ENCODE measurements around the gene NECTIN4.

NECTIN4 gene

DNA sequence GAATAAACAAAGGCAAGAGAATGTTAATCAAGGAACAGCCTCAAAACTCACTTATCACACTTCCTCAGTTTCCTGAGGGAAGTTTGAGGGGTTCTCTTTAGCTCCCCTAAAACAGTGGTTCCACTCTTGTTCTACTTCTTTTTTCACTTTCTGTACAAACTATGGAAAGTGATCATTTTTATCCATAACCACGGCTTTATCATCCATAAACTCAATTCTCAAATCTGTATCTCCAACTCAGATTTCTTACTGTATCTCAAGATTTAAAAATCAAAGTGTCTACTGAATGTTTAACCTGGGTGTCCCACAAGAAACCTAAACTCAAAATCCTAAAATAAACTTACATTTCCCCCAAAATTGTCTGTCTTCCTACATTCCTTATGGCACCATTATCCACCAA lies 24.6 kb upstream of the NECTIN4 start:
- peak overlapping the region; percentile 57; the same call in 1 of the 2 replicates for H3K27ac ChIP-seq
- TF ChIP-seq, protein P1, sequence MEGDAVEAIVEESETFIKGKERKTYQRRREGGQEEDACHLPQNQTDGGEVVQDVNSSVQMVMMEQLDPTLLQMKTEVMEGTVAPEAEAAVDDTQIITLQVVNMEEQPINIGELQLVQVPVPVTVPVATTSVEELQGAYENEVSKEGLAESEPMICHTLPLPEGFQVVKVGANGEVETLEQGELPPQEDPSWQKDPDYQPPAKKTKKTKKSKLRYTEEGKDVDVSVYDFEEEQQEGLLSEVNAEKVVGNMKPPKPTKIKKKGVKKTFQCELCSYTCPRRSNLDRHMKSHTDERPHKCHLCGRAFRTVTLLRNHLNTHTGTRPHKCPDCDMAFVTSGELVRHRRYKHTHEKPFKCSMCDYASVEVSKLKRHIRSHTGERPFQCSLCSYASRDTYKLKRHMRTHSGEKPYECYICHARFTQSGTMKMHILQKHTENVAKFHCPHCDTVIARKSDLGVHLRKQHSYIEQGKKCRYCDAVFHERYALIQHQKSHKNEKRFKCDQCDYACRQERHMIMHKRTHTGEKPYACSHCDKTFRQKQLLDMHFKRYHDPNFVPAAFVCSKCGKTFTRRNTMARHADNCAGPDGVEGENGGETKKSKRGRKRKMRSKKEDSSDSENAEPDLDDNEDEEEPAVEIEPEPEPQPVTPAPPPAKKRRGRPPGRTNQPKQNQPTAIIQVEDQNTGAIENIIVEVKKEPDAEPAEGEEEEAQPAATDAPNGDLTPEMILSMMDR (conservative IDR thresholded peaks at IDR 0.05; ENCODE audit: low read depth) = no peak
- POLR2A ChIA-PET (ENCODE audit: low non-redundant PET) = no interaction called here
- CTCF ChIA-PET = no interaction called here
- no peak for DNase-seq (ENCODE audit: low spot score)

DNA sequence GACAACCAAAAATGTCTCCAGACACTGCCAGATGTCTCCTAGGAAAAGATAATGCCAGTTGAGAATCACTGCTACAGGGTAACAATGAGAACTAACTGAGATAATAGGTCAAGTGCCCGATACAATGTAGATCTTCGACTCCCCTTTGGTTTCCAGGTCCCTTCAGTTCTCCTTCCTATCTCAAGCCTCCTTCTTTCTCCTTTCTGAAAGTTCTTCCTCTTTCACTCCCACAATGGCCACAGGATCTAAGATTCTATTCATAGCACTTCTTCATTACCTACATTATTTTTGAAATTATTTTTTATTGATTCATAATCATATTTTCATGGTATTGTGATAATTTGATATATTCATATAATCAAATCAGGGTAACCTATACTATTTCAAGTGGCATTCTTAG lies 22.2 kb upstream of the NECTIN4 start:
- POLR2A ChIA-PET (ENCODE audit: low non-redundant PET) = no interaction called here
- H3K27ac ChIP-seq = no peak overlapping the region
- CTCF ChIA-PET = no interaction called here
- DNase-seq (ENCODE audit: low spot score) = no peak
- TF ChIP-seq, protein P1 (conservative IDR thresholded peaks at IDR 0.05; ENCODE audit: low read depth) = no peak

DNA sequence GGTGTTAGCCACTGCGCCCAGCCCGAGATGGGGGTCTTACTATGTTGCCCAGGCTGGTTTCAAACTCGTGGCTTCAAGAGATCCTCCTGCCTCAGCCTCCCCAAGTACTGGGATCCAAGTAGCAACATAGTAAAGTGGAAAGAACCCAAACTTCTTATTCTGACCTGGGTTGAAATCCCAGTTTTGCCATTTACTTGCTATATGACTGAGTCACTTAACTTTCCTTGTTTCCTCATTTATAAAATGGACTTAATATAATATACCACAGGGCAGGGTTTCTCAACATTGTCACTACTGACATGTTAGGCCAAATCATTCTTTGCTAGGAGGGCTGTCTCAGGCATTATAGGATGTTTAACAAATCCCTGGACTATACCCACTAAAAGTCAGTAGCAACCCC lies 21.8 kb upstream of the NECTIN4 start:
- TF ChIP-seq, protein P1 (conservative IDR thresholded peaks at IDR 0.05; ENCODE audit: low read depth) = no peak
- no peak overlapping the region for H3K27ac ChIP-seq
- ChIA-PET CTCF (no interaction called here), POLR2A (ENCODE audit: low non-redundant PET) (no interaction called here)
- DNase-seq (ENCODE audit: low spot score) = no peak

DNA sequence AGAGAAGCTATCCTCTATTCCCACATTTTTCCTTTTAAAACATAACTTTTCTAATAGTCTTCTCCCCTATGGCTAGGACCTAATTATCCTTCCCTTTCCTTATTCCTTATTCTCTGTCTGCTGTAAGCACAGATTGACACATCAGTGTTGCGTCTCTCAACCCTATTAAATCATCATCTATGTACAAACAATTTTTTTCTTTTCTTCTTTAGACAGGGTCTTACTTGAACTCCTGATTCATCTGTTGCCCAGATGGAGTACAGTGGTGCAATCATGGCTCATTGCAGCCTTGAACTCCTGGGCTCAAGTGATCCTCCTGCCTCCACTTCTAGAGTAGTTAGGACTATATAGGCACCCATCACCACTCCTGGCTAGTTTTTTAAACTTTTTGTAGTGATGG lies 17.1 kb upstream of the NECTIN4 start:
- ChIA-PET POLR2A (ENCODE audit: low non-redundant PET) (no interaction called here), CTCF (no interaction called here)
- no peak for DNase-seq (ENCODE audit: low spot score)
- TF ChIP-seq, protein P1 (conservative IDR thresholded peaks at IDR 0.05; ENCODE audit: low read depth) = no peak
- no peak overlapping the region for H3K27ac ChIP-seq

DNA sequence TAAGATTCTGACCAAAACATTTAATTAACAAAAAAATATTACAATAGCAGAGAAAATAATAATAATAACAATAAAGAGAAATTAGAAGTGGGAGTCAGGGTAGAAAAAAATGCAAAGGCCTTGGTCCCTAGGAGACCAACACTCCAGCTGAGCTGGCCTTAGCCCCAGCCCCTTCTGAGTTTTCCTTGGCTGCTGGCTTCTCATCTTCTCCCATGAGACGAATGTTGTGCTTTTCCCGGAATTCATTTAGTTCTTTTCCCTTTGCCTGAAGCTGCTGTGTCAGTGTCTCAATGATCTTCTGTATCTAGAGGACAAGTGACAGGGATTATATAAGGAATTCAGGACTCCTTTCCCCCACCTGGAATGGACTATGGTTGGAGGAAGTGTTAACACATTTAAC lies 11.2 kb upstream of the NECTIN4 start:
- ChIA-PET CTCF (interaction anchor here (0.6 to 1.1 kb wide), 3 partner anchors 29 to 881 kb away, joined by 3 to 5 read pairs (median 4); no protein-coding TSS in a partner anchor), POLR2A (ENCODE audit: low non-redundant PET) (interaction anchor here (0.6 kb wide), 1 partner anchor 113 kb away, joined by 4 read pairs; no protein-coding TSS in a partner anchor)
- no peak for DNase-seq (ENCODE audit: low spot score)
- H3K27ac ChIP-seq = no peak overlapping the region
- TF ChIP-seq, protein P1 (conservative IDR thresholded peaks at IDR 0.05; ENCODE audit: low read depth) = no peak

DNA sequence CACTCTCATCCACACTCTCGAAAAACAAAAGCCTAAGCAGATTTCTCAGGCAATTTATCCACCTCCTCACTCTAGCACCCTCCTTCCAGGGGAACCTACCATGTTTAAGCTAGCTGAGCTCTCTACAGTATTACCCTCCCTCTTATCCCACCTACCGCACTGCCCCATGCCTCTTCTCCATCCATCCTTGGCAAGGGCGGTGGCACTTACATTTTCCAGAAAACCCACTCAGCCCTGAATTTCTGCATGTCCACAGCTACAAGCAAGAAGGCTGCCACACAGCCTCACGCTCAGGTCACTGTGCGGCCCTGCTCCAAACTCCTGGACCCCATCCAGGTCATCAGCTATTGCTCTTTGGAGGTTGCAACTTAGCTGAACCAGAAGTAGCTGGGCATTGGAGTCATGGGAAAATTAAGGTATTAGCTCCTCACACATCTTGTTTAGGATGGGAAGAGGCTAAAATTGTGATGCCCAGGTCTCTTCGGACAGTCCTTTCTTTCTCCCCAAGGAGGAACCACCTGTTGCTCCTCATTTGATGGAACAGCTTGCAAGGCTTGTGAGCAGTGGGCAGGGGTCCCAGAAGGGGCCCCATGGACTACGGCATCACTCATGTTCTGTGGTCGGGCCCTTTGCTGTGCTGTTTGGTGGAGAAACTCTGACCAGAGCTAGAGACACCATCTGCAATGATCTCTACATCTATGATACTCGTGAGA lies 9.9 kb upstream of the NECTIN4 start:
- POLR2A ChIA-PET (ENCODE audit: low non-redundant PET) = no interaction called here
- peak overlapping the region; percentile 80 for H3K27ac ChIP-seq
- CTCF ChIA-PET = interaction anchor here (0.6 to 2.8 kb wide), 5 partner anchors 15 to 188 kb away, joined by 3 to 12 read pairs (median 5); partner anchors contain the start of genes F11R and USF1
- DNase-seq (ENCODE audit: low spot score) = no peak
- TF ChIP-seq, protein P1 (conservative IDR thresholded peaks at IDR 0.05; ENCODE audit: low read depth) = no peak
